ENCODE results near the gene PHKA1.
A peak's percentile ranks its signal among the peaks of the same experiment; 100 is the strongest.
"Not testable (repeated sequence)": the region's sequence is repeated elsewhere in the genome, so short reads cannot be mapped to it uniquely, and the experiment has no call there.

Gene PHKA1

GRCh38 chrX:72713599-72714477 lies at the start of gene PHKA1:
Gene PHKA1 (minus strand): TSS chrX:72714306. CDS start chrX:72713880, 426 bp downstream.
- peak; percentile 15 for DNase-seq

GRCh38 chrX:72760454-72760853 lies 46.3 kb upstream of the PHKA1 start:
- not testable (repeated sequence) for DNase-seq

GRCh38 chrX:72748545-72748944 lies 34.4 kb upstream of the PHKA1 start:
- not testable (repeated sequence) for DNase-seq

DNA sequence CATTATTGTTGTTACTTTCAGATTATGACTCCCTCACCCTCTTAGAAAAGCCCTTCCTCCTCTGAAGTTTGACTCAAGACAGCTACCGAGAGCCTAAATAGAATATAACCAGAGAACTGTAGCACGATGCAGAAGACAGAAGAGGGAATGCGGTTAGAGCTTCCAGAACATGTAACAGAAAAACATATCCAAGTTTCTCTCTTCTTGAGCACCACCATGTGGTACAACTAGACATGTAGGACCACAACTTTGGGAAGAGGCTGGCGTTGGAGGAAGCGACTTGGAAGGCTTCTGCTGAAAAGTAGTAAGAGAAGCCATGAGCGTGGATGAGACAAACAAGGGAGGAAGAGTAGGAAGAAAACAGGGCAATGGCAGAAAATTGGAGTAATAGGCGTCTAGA lies 31.4 kb upstream of the PHKA1 start:
- not testable (repeated sequence) for DNase-seq

DNA sequence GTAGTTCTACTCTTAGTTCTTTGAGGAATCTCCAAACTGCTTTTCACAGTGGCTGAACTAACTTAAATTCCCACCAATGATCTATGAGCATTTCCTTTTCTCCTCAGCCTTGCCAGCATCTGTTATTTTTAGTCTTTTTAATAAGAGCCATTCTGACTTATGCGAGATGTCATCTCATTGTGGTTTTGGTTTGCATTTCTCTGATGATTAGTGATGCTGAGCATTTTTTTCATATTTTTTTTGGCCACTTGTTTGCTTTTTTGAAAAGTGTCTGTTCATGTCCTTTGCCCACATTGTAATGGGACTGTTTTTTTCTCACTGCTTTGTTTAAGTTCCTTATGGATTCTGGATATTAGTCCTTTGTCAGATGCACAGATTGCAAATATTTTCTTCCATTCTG lies 21.5 kb upstream of the PHKA1 start:
- DNase-seq: no peak

- not testable (repeated sequence) for DNase-seq
Observed at GRCh38 chrX:72733636-72734035, 19.5 kb upstream of the PHKA1 start.

- DNase-seq: no peak
Observed at GRCh38 chrX:72727846-72728245, 13.7 kb upstream of the PHKA1 start.

DNA sequence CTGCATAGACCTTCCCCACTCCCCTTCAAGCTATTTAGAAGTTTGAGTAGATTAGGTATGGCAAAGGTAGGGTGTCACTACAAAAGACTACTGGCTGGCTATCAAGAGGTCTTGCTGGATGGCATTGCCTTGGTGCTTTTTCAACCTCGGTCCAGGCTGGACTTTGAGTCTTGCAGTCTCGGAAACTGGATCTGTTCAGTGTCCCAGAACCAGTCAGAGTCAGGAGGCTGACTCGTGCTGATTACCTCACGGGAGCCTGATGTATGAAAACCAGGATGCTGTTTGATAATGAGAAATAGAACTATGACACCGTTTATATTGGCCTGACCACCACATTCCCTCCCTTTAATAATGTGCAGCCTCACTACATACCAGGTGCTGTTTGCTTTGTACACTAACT lies 2.7 kb upstream of the PHKA1 start:
- no peak for DNase-seq

- DNase-seq: no peak
Observed at GRCh38 chrX:72715546-72715945, 1.4 kb upstream of the PHKA1 start.

- DNase-seq: peak; percentile 25
Observed at GRCh38 chrX:72714478-72714916, 391 bp upstream of the PHKA1 start.

GRCh38 chrX:72713130-72713529 lies 976 bp downstream of the PHKA1 start:
- DNase-seq: no peak

GRCh38 chrX:72712094-72712755 lies 1.9 kb downstream of the PHKA1 start:
- peak; percentile 19 for DNase-seq

GRCh38 chrX:72705814-72706213 lies 8.3 kb downstream of the PHKA1 start:
- no peak for DNase-seq

DNA sequence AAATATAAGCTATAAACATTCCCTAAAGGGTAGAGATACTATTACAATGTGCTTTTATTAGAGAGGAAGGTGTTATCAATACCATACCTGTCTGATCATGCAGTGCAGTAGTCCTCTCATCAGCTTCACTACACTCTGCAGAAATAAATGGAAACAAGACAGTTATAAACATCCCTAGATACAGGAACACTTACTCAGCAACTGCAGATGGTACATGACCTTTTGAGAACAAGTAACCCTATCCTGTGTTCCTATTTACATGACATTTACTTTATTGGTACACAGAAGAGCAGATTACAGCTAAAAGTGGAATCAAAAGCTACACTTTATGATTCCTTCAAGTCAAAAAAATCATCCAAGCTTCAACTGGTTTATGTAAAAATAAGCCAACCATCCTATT lies 9.0 kb downstream of the PHKA1 start:
- DNase-seq: no peak

- DNase-seq: no peak
Observed at GRCh38 chrX:72694170-72694569, 19.9 kb downstream of the PHKA1 start.

- DNase-seq: no peak
Observed at GRCh38 chrX:72693477-72693876, 20.6 kb downstream of the PHKA1 start.

DNA sequence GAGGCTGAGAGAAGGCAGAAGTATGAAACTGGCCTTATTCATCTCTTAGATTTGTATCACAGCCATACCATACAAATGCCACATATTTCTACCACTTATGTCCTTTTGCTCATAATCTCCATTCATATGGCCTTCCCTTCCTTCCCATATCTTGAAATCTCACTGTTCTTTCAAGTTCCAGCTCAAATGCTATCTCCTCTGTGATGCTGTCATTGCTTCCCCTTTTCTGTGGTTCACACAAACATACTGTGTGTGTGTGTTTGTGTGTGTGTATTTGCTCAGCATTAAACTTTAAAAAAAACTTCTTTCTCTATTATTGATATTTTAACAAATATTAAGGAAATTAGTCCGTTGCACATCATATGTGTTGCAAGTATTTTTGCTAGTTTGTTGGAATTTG lies 26.7 kb downstream of the PHKA1 start:
- DNase-seq: no peak

DNA sequence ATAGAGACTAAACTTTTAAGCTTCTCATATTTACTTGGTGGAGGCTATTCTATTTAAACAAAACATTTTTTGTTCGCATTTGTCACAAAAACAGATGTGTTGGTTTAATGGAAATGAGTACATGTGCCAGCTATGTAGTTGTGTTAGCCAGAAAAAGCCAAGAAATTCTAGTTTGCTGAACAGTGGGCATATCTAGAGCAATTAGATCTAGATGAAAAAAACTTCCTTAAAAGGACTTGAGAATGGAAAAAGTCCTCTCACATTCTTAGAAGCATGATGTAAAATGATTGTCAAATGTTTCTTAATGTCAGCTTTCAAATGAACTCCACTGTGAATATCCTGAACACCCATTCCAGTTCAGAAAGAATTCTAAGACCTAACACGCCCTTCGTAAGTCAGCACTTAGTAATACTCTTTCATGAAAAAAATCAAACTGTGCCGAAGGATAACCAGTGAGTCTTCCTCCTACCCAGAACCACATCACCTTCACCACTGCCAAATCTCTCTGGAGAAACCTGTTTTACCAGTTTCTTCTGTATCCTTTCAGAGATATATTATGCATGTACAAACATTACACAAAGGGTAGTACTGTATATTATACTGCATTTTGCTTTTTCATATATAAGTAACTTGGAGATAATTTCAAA lies 28.2 kb downstream of the PHKA1 start:
- no peak for DNase-seq

- peak; percentile 1 for DNase-seq
Observed at GRCh38 chrX:72685018-72685417, 29.1 kb downstream of the PHKA1 start.

DNA sequence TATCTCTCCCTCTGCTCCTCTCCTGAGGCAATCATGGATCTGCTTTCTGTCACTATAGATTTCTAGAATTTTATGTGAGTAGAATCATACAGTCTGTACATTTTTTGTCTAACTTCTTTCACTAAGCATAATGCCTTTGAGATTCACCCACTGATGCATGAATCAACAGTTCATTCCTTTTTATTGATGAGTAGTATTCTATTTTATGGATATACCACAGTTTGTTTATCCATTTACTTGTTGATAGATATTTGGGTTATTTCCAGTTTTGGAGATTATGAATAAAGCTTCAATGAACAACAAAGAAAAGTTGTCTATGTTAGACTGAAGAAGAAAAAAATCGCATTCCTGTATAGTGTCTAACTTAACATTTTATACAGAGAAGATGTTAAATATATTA lies 30.5 kb downstream of the PHKA1 start:
- DNase-seq: no peak

- DNase-seq: no peak
Observed at GRCh38 chrX:72676465-72676864, 37.6 kb downstream of the PHKA1 start.

GRCh38 chrX:72673951-72674350 lies 40.2 kb downstream of the PHKA1 start:
- not testable (repeated sequence) for DNase-seq

DNA sequence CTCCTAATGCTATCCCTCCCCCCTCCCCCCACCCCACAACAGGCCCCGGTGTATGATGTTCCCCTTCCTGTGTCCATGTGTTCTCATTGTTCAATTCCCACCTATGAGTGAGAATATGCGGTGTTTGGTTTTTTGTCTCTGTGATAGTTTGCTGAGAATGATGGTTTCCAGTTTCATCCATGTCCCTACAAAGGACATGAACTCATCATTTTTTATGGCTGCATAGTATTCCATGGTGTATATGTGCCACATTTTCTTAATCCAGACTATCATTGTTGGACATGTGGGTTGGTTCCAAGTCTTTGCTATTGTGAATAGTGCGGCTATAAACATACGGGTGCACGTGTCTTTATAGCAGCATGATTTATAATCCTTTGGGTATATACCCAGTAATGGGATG lies 44.6 kb downstream of the PHKA1 start:
- not testable (repeated sequence) for DNase-seq

- DNase-seq: no peak
Observed at GRCh38 chrX:72666451-72666850, 47.7 kb downstream of the PHKA1 start.
